ENCODE measurements around the gene PIP5K1B. TPM values are rescaled to one million over a fixed set of nuclear protein-coding genes. Genes with fewer than 3 reads are reported as not detected.

The PIP5K1B gene
- total RNA-seq, 1 experiment from 2014 or later: 2.5 TPM

DNA sequence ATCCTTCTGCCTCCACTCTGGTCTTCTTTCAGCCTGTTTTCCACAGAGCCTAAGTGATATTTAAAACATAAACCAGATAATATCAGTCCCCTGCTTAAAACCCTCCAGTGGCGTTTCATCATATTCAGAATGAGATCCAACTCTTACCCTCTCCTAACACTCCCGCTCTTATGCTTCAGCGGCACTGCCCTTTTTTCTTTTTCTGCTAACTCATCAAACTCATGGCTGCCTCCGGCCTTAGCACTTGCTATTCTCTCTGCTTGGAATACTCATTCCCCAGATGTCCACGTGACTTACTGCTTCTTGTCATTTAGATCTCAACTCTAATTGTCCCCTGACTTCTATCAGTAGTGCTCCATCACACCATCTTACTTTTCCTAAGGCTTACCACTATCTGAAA, 73.6 kb downstream of the PIP5K1B start:
- Histone ChIP-seq H3T11ph (ENCODE audit: low read length) (no peak overlapping the region), H3K4ac (ENCODE audit: low read depth, low read length) (no peak overlapping the region), H3K9me3 (ENCODE audit: control insufficient read depth, low read depth, low read length) (no peaks in the 10 kb centered on the region), H4K20me1 (ENCODE audit: control insufficient read depth, insufficient read depth, insufficient read length) (no peaks in the 10 kb centered on the region), H3K56ac (ENCODE audit: insufficient read length, low read depth, low read length) (no peak overlapping the region), H2BK15ac (ENCODE audit: low read depth, low read length) (no peak overlapping the region), H4K8ac (replicated peaks; ENCODE audit: insufficient read length, low read depth, low read length) (no peak overlapping the region), H3K14ac (ENCODE audit: insufficient read depth, low read length) (no peak overlapping the region), H3K79me1 (ENCODE audit: insufficient read depth, low read depth, low read length, poor library complexity, severe bottlenecking) (no peaks in the 10 kb centered on the region), H2BK20ac (ENCODE audit: low read depth, low read length, poor library complexity, severe bottlenecking) (no peak overlapping the region), H3K23ac (ENCODE audit: insufficient read length, low read depth, low read length) (no peak overlapping the region), H4K91ac (ENCODE audit: insufficient read length, low read depth, low read length) (no peak overlapping the region), H3K79me2 (ENCODE audit: insufficient read depth, low read length) (peaks cover 4% of the 10 kb centered on the region; the same call in 1 of the 2 replicates), H3K4me2 (ENCODE audit: insufficient read depth, insufficient read length, low read length) (no peak overlapping the region), H3K23me2 (ENCODE audit: insufficient read length, low read depth, low read length, poor library complexity, severe bottlenecking) (peaks cover 7% of the 10 kb centered on the region), H2AFZ (ENCODE audit: low read length) (no peak overlapping the region), H3K9ac (ENCODE audit: extremely low read depth, insufficient read length, low read length) (no peak overlapping the region), H3K18ac (ENCODE audit: insufficient read length, low read depth, low read length) (no peak overlapping the region), H4K5ac (ENCODE audit: insufficient read length, low read depth, low read length) (no peak overlapping the region), H3K27me3 (ENCODE audit: insufficient read depth, low read length) (no peaks in the 10 kb centered on the region), H2BK12ac (ENCODE audit: insufficient read length, low read depth, low read length) (no peak overlapping the region), H2AK5ac (ENCODE audit: insufficient read length, low read length) (no peak overlapping the region), H3K27ac (ENCODE audit: insufficient read length, low read depth, low read length) (no peak overlapping the region), H2BK120ac (ENCODE audit: low read depth, low read length, poor library complexity, severe bottlenecking) (no peak overlapping the region), H2BK5ac (ENCODE audit: insufficient read length, low read length) (no peak overlapping the region), H3K4me1 (ENCODE audit: insufficient read depth, low read length) (peaks cover 3% of the 10 kb centered on the region; the same call in 1 of the 2 replicates)
- Mint-ChIP-seq H3K9me3 (no peaks in the 10 kb centered on the region), H3K4me3 (no peak overlapping the region), H3K27ac (no peak overlapping the region), H3K4me1 (peaks cover 6% of the 10 kb centered on the region in 2 experiments), H3K36me3 (ENCODE audit: insufficient read depth in 1 of 3, low read depth in 3 of 3) (no peaks in the 10 kb centered on the region), H3K27me3 (ENCODE audit: low read depth) (no peaks in the 10 kb centered on the region; the same call in 1 of the 2 replicates)
- no peak for DNase-seq
- TF ChIP-seq, protein P1, sequence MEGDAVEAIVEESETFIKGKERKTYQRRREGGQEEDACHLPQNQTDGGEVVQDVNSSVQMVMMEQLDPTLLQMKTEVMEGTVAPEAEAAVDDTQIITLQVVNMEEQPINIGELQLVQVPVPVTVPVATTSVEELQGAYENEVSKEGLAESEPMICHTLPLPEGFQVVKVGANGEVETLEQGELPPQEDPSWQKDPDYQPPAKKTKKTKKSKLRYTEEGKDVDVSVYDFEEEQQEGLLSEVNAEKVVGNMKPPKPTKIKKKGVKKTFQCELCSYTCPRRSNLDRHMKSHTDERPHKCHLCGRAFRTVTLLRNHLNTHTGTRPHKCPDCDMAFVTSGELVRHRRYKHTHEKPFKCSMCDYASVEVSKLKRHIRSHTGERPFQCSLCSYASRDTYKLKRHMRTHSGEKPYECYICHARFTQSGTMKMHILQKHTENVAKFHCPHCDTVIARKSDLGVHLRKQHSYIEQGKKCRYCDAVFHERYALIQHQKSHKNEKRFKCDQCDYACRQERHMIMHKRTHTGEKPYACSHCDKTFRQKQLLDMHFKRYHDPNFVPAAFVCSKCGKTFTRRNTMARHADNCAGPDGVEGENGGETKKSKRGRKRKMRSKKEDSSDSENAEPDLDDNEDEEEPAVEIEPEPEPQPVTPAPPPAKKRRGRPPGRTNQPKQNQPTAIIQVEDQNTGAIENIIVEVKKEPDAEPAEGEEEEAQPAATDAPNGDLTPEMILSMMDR (conservative IDR thresholded peaks at IDR 0.05): no peak
- no CpG with 5 or more reads among the region's 5 CpGs for WGBS (ENCODE audit: extremely low coverage, insufficient read length, low lambda C conversion rate)
